Activated B cell treated with CpG ODN at 0.5 μM for 24 hours (primary cell): ENCODE data around the gene UTP25. TPM values are rescaled to one million over a fixed set of nuclear protein-coding genes. Genes with fewer than 3 reads are reported as not detected.
"Not testable (repeated sequence)": the region's sequence is repeated elsewhere in the genome, so short reads cannot be mapped to it uniquely, and the experiment has no call there.

Experiments
- ATAC-seq: fragments of 200-7000 bp; cut with Tn5 transposase; one replicate; pipeline ENCODE4 v1.10.0; 2021; ENCODE audit warnings: low read depth, mild to moderate bottlenecking, moderate library complexity
- CTCF ChIA-PET: fragments of 350-600 bp; sonication (Branson Sonifier 250); formaldehyde crosslinking; loops from one replicate; lab custom pipeline; 2021; ENCODE audit warnings: antibody characterized with exemption; lab: Charles Lee
- POLR2A ChIA-PET: fragments of 350-600 bp; sonication (Branson Sonifier 250); formaldehyde crosslinking; loops from one replicate; lab custom pipeline; 2021; ENCODE audit warnings: antibody characterized with exemption; lab: Charles Lee
- DNase-seq: peaks from one replicate; pipeline ENCODE4 v3.0.0; 2022
- H3K27ac Mint-ChIP-seq: one replicate; pipeline ENCODE4 v1.8.0; 2020; ENCODE audit warnings: mixed read lengths
- H3K27me3 Mint-ChIP-seq: one replicate; pipeline ENCODE4 v1.8.0; 2021; ENCODE audit warnings: mixed read lengths
- H3K36me3 Mint-ChIP-seq: one replicate; pipeline ENCODE4 v1.8.0; 2021; ENCODE audit warnings: low read depth, mixed read lengths
- H3K4me1 Mint-ChIP-seq: one replicate; pipeline ENCODE4 v1.8.0; 2021; ENCODE audit warnings: mixed read lengths
- H3K4me3 Mint-ChIP-seq: one replicate; pipeline ENCODE4 v1.8.0; 2020; ENCODE audit warnings: mild to moderate bottlenecking, mixed read lengths
- H3K9me3 Mint-ChIP-seq: one replicate; pipeline ENCODE4 v1.8.0; 2020; ENCODE audit warnings: mixed read lengths
- intact Hi-C: fragments of 100-400 bp; cut with micrococcal nuclease; formaldehyde crosslinking; loops from one replicate; pipeline ENCODE4 v1.15.1; 2024
- total RNA-seq: library from RNA; stranded (reverse); gene quantifications from 2 replicates; pipeline ENCODE4 v1.2.3, GENCODE V29; 2022
- TF ChIP-seq, protein P1 (sequence below): fragments of 200-600 bp; IDR thresholded peaks from one replicate; pipeline ENCODE4 v1.8.0; 2022; ENCODE audit warnings: antibody characterized with exemption, mild to moderate bottlenecking

UTP25 gene
- total RNA-seq, 1 donor from 2014 or later: 15.4 TPM

DNA sequence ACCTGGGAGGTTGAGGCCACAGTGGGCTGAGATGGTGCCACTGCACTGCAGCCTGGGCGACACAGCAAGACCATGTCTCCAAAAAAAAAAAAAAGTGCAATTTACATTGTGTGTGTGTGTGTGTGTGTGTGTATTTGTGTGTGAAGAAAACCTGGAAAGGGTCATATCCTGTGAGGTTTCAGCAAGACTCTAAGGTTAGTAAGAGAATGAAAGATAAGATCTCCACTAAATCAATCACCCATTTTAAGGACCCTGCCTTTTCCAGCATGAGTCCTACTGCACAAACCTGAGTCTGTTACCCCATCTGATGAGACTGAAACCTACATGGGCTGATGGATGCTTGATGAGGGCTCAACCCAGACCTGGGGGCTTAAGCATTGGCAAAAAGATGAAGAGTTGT is 38.5 kb upstream of the UTP25 start:
- H3K36me3 Mint-ChIP-seq: peaks cover 3% of the 10 kb centered on the region
- intact Hi-C loops: loop anchor here (10.0 kb wide), 1 partner anchor 1466 kb away; the partner anchor contains the start of gene RCOR3
- TF ChIP-seq, protein P1, sequence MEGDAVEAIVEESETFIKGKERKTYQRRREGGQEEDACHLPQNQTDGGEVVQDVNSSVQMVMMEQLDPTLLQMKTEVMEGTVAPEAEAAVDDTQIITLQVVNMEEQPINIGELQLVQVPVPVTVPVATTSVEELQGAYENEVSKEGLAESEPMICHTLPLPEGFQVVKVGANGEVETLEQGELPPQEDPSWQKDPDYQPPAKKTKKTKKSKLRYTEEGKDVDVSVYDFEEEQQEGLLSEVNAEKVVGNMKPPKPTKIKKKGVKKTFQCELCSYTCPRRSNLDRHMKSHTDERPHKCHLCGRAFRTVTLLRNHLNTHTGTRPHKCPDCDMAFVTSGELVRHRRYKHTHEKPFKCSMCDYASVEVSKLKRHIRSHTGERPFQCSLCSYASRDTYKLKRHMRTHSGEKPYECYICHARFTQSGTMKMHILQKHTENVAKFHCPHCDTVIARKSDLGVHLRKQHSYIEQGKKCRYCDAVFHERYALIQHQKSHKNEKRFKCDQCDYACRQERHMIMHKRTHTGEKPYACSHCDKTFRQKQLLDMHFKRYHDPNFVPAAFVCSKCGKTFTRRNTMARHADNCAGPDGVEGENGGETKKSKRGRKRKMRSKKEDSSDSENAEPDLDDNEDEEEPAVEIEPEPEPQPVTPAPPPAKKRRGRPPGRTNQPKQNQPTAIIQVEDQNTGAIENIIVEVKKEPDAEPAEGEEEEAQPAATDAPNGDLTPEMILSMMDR: no peak
- ChIA-PET POLR2A (no interaction called here), CTCF (no interaction called here)
- DNase-seq: no peak
- H3K27me3 Mint-ChIP-seq: peaks cover 38% of the 10 kb centered on the region
- peaks cover 3% of the 10 kb centered on the region for H3K9me3 Mint-ChIP-seq
- H3K4me1 Mint-ChIP-seq: peaks cover 10% of the 10 kb centered on the region
- no peak overlapping the region for H3K27ac Mint-ChIP-seq
- ATAC-seq: no peak
- no peak overlapping the region for H3K4me3 Mint-ChIP-seq

DNA sequence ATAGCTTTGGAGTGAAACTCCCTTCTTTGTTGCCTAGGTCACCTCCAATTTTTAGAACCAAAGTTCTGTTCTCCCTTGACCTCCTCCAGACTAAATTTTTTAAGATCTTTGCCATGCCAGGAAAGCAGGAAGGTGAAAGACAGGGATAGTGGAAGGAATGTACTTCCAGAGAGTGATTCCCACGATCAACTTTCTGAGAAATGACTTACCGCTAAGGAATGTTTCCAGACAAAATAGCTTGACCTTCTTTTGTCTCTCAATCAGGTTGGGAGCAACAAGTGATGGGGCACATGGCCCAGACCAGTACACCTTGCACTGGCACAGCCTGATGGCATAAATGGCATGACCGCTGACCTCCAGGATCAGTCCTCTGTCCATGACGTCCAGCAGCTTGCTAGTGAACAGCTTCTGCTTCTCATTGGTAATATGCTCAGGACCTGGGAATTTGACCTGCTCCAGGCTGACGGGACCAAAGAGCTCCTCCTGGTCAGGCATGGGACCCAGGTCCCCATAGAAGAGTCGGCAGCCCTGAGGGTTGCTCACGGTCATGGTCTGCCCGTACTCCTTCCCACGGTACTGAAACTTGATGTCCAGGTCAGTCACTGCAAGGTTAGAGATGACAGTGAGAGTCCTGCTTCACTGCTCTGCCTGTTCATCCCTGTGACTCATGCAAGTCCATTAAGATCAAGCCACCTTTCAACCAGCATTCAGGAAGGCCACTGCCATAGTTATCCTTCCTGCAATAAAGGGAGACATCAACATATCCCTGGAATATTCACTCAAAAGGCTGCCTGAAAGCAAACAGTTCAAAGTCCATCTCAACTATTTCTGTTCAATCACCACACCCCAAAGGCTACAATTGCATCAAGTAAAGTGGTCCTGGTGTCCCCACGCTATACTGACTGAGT is 37.2 kb upstream of the UTP25 start:
- ChIA-PET POLR2A (no interaction called here), CTCF (no interaction called here)
- no peak for ATAC-seq
- no peak overlapping the region for H3K27ac Mint-ChIP-seq
- DNase-seq: no peak
- H3K27me3 Mint-ChIP-seq: peaks cover 47% of the 10 kb centered on the region
- no peak overlapping the region for H3K4me3 Mint-ChIP-seq
- peaks cover 1% of the 10 kb centered on the region for H3K9me3 Mint-ChIP-seq
- no peaks in the 10 kb centered on the region for H3K4me1 Mint-ChIP-seq
- H3K36me3 Mint-ChIP-seq: no peaks in the 10 kb centered on the region
- TF ChIP-seq, protein P1: no peak
- intact Hi-C loops: no loop called here

DNA sequence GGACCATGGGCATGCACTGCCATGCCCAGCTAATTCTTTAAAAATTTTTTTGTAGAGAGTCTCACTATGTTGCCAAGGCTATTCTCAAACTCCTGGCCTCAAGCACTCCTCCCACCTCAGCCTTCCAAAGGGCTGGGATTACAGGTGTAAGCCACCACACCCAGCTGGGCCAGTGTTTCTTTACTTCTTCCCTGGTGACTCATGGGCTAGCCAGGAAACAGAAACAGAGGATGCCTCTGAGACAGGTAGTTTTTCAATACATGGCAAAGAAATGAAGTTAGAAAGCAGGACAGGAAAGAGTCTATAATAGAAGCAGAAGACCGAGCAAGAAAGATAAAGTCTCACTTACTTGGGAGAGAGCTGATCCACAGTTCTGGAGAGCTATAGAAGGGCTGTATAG is 35.9 kb upstream of the UTP25 start:
- no peak for DNase-seq
- Mint-ChIP-seq H3K9me3 (no peaks in the 10 kb centered on the region), H3K4me3 (no peak overlapping the region), H3K27ac (no peak overlapping the region), H3K36me3 (no peaks in the 10 kb centered on the region), H3K4me1 (no peaks in the 10 kb centered on the region), H3K27me3 (peaks cover 45% of the 10 kb centered on the region)
- ChIA-PET POLR2A (interaction anchor here (0.8 kb wide), 1 partner anchor 22 kb away, joined by 4 read pairs; no protein-coding TSS in a partner anchor), CTCF (no interaction called here)
- intact Hi-C loops: no loop called here
- TF ChIP-seq, protein P1: no peak
- no peak for ATAC-seq

DNA sequence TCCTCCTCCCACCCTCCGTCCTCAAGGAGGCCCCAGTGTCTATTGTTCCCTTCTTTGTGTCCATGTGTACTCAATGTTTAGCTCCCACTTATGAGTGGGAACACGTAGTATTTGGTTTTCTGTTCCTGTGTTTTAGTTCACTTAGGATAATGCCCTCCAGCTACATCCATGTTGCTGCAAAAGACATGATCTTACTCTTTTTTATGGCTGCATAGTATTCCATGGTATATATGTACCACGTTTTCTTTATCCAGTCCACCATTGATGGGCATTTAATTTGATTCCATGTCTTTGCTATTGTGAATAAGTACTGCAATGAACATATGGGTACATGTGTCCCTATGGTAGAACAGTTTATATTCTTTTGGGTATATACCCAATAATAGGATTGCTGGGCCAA is 34.1 kb upstream of the UTP25 start:
- H3K27ac Mint-ChIP-seq, H3K4me3 Mint-ChIP-seq, intact Hi-C loops, ATAC-seq, POLR2A ChIA-PET, H3K36me3 Mint-ChIP-seq, DNase-seq, CTCF ChIA-PET, H3K4me1 Mint-ChIP-seq, H3K9me3 Mint-ChIP-seq: not testable (repeated sequence)
- peaks cover 45% of the 10 kb centered on the region for H3K27me3 Mint-ChIP-seq

DNA sequence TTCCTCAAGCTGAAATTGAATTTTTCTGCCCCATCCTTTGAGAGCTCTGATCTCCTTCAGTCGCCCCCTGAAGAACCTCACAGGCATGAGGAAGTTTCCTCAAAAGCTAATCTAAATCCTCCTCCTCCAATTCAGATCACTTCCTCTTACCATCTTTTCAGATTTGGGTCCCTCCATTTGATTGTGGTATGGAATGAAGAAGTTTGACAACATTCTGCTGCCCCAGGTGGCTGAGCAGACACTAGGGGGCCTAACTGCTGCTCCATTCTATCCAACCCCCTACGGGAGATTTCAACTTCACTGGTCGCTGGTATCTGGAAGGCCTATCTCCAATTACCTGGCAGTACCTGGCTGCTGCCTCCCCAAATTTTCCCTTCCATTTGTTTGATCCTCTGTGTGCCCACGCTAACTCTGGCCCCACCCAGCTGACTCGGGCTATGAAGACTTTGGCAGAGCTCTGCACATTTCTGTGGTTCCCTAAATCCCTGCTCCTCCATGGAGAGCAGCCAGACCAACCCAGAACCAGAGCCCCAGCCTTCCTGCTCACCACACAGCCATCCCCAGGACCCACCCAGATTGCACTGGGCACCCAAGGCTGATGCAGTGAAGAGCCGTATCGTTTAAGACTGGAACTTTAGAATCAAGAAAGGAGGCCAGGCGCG is 29.7 kb upstream of the UTP25 start:
- Mint-ChIP-seq H3K9me3 (no peaks in the 10 kb centered on the region), H3K4me1 (peaks cover 4% of the 10 kb centered on the region), H3K4me3 (no peak overlapping the region), H3K27ac (no peak overlapping the region), H3K27me3 (peaks cover 39% of the 10 kb centered on the region), H3K36me3 (no peaks in the 10 kb centered on the region)
- ChIA-PET POLR2A (no interaction called here), CTCF (no interaction called here)
- TF ChIP-seq, protein P1: no peak
- ATAC-seq (no peak), DNase-seq (no peak)
- intact Hi-C loops: no loop called here
